Mesenchymal stem cell (in vitro differentiated cells and primary cell): ENCODE measurements around the gene FBXO11.
A peak's percentile ranks its signal among the peaks of the same experiment; 100 is the strongest.

Source experiments
- DNase-seq: peaks from one replicate; pipeline ENCODE4 v3.0.0-alpha.2; 2013
- H2AFZ ChIP-seq: one replicate; pipeline ENCODE4 v1.6.1; 2013; ENCODE audit warnings: low read depth, mild to moderate bottlenecking, control low read depth, inconsistent platforms, low read length, moderate library complexity
- H2AK5ac ChIP-seq: 2 replicates; pipeline ENCODE4 v1.6.1; 2013; ENCODE audit warnings: low read length, moderate library complexity, mild to moderate bottlenecking, inconsistent platforms; ENCODE audit not compliant: severe bottlenecking
- H2BK120ac ChIP-seq: one replicate; pipeline ENCODE4 v1.6.1; 2013; ENCODE audit warnings: low read depth, mild to moderate bottlenecking, inconsistent platforms, low read length, moderate library complexity
- H2BK12ac ChIP-seq, 2 experiments: one replicate each; pipeline ENCODE4 v1.6.1; 2013; ENCODE audit warnings: inconsistent platforms in 2 of 2, low read length in 2 of 2, mild to moderate bottlenecking in 2 of 2, moderate library complexity in 2 of 2, control low read depth in 1 of 2
- H2BK15ac ChIP-seq: one replicate; pipeline ENCODE4 v1.6.1; 2013; ENCODE audit warnings: mild to moderate bottlenecking, low read depth, inconsistent platforms; ENCODE audit not compliant: poor library complexity, severe bottlenecking
- H2BK5ac ChIP-seq: 2 replicates; pipeline ENCODE4 v1.6.1; 2013; ENCODE audit warnings: low read depth, mild to moderate bottlenecking, low read length, control low read depth, inconsistent platforms; ENCODE audit not compliant: poor library complexity, severe bottlenecking
- H3K14ac ChIP-seq, 2 experiments: one replicate each; pipeline ENCODE4 v1.6.1; 2013; ENCODE audit warnings: inconsistent platforms in 2 of 2, low read length in 2 of 2, control low read depth in 1 of 2, mild to moderate bottlenecking in 1 of 2, moderate library complexity in 1 of 2
- H3K18ac ChIP-seq, 2 experiments: one replicate each; pipeline ENCODE4 v1.6.1; 2013; ENCODE audit warnings: inconsistent platforms in 2 of 2, low read length in 2 of 2, control low read depth in 1 of 2, low read depth in 1 of 2, mild to moderate bottlenecking in 1 of 2
- H3K23ac ChIP-seq, 2 experiments: one replicate each; pipeline ENCODE4 v1.6.1; 2013; ENCODE audit warnings: inconsistent platforms in 2 of 2, low read length in 2 of 2, mild to moderate bottlenecking in 2 of 2, moderate library complexity in 2 of 2, control low read depth in 1 of 2
- H3K27ac ChIP-seq: 2 replicates; pipeline ENCODE4 v1.5.1; 2013; ENCODE audit warnings: mild to moderate bottlenecking, moderate library complexity, low read length, control low read depth, inconsistent platforms; ENCODE audit not compliant: poor library complexity, severe bottlenecking
- H3K27me3 ChIP-seq, 2 experiments: 2 replicates each; pipeline versions ENCODE4 v1.6.1 to v1.7.0; 2013; ENCODE audit warnings: low read length in 2 of 2, mild to moderate bottlenecking in 2 of 2, moderate library complexity in 2 of 2, control low read depth in 1 of 2, inconsistent platforms in 1 of 2; ENCODE audit not compliant: control insufficient read depth in 1 of 2, insufficient read depth in 1 of 2
- H3K36me3 ChIP-seq, 2 experiments: 2 replicates each; pipeline versions ENCODE4 v1.6.1 to v1.7.0; 2013; ENCODE audit warnings: low read length in 2 of 2, control low read depth in 1 of 2, inconsistent platforms in 1 of 2, low read depth in 1 of 2, mild to moderate bottlenecking in 1 of 2; ENCODE audit not compliant: insufficient read depth in 2 of 2, control insufficient read depth in 1 of 2
- H3K4ac ChIP-seq, 2 experiments: one replicate each; pipeline ENCODE4 v1.6.1; 2013; ENCODE audit warnings: inconsistent platforms in 2 of 2, low read length in 2 of 2, mild to moderate bottlenecking in 2 of 2, moderate library complexity in 2 of 2, control low read depth in 1 of 2, low read depth in 1 of 2
- H3K4me1 ChIP-seq: 2 replicates; pipeline ENCODE4 v1.6.1; 2013; ENCODE audit warnings: low read depth, low read length, control low read depth; ENCODE audit not compliant: control insufficient read depth, insufficient read depth
- H3K4me2 ChIP-seq: 2 replicates; pipeline ENCODE4 v1.6.1; 2013; ENCODE audit warnings: low read length, mild to moderate bottlenecking, inconsistent platforms; ENCODE audit not compliant: poor library complexity, severe bottlenecking
- H3K4me3 ChIP-seq, 2 experiments: 2 replicates each; pipeline versions ENCODE4 v1.5.1 to v1.7.0; 2013; ENCODE audit warnings: low read length in 2 of 2, mild to moderate bottlenecking in 2 of 2, control low read depth in 1 of 2, low read depth in 1 of 2; ENCODE audit not compliant: insufficient read depth in 1 of 2
- H3K79me1 ChIP-seq: replicated peaks from 2 replicates; pipeline ENCODE4 v1.6.1; 2013; ENCODE audit warnings: mild to moderate bottlenecking, control low read depth, low read length, inconsistent platforms; ENCODE audit not compliant: poor library complexity, severe bottlenecking
- H3K9ac ChIP-seq: 2 replicates; pipeline ENCODE4 v1.7.0; 2013; ENCODE audit warnings: mild to moderate bottlenecking, low read length, moderate library complexity
- H3K9me3 ChIP-seq: 2 replicates; pipeline ENCODE4 v1.7.0; 2013; ENCODE audit warnings: mild to moderate bottlenecking, low read length; ENCODE audit not compliant: control insufficient read depth
- H4K8ac ChIP-seq: one replicate; pipeline ENCODE4 v1.6.1; 2013; ENCODE audit warnings: inconsistent platforms, mild to moderate bottlenecking, low read length, moderate library complexity
- H4K91ac ChIP-seq: one replicate; pipeline ENCODE4 v1.6.1; 2013; ENCODE audit warnings: mild to moderate bottlenecking, low read length, inconsistent platforms
- WGBS: methylation state at CpG from one replicate; pipeline ENCODE4 v1.1.7; 2013; ENCODE audit warnings: mixed read lengths; 5-methylcytosine and 5-hydroxymethylcytosine counted together

FBXO11 gene

DNA sequence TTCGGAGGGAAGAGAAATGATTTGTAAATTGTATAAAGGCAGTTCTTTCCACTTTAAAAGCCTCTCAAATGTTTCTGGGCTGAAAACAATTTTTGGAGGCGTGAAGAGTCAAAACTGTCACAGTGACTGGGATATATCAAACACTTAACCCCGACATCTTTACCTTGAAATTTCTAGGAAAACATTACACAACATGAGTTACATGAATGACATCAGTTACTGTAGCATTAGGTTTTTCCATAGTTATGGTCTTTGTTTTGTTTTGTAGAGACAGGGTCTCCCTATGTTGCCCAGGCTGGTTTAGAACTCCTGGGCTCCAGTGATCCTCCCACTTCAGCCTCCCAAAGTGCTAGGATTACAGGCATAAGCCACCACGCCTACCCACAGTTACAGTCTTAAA, 97.7 kb downstream of the FBXO11 start:
- Histone ChIP-seq H2BK120ac (no peak overlapping the region), H3K4me1 (no peaks in the 10 kb centered on the region), H3K36me3 (peaks cover 7 to 99% of the 10 kb centered on the region in 2 experiments), H3K9ac (no peak overlapping the region), H3K18ac (no peak overlapping the region), H2BK5ac (no peak overlapping the region), H2BK15ac (no peak overlapping the region), H2AFZ (no peak overlapping the region), H3K14ac (no peak overlapping the region), H4K8ac (no peak overlapping the region), H2AK5ac (no peak overlapping the region), H3K23ac (no peak overlapping the region), H3K4me2 (no peak overlapping the region), H3K9me3 (peaks cover 4% of the 10 kb centered on the region), H3K79me1 (peaks cover 2% of the 10 kb centered on the region), H3K4me3 (no peak overlapping the region), H3K27ac (no peak overlapping the region), H3K27me3 (no peaks in the 10 kb centered on the region), H4K91ac (no peak overlapping the region), H2BK12ac (no peak overlapping the region), H3K4ac (no peak overlapping the region)
- DNase-seq, result peak; percentile 10
- WGBS, result no CpG with 5 or more reads among the region's 4 CpGs

- Histone ChIP-seq H3K27ac (no peak overlapping the region), H4K8ac (no peak overlapping the region), H3K4me1 (no peaks in the 10 kb centered on the region), H3K18ac (no peak overlapping the region), H2AFZ (no peak overlapping the region), H3K79me1 (peaks cover 6% of the 10 kb centered on the region), H3K4ac (no peak overlapping the region), H2AK5ac (no peak overlapping the region), H2BK120ac (no peak overlapping the region), H3K27me3 (no peaks in the 10 kb centered on the region), H2BK5ac (no peak overlapping the region), H3K23ac (no peak overlapping the region), H3K9me3 (peaks cover 15% of the 10 kb centered on the region), H3K14ac (no peak overlapping the region), H3K9ac (no peak overlapping the region), H2BK15ac (no peak overlapping the region), H3K4me3 (no peak overlapping the region), H2BK12ac (no peak overlapping the region), H4K91ac (no peak overlapping the region), H3K36me3 (peaks cover 24 to 100% of the 10 kb centered on the region in 2 experiments), H3K4me2 (no peak overlapping the region)
- WGBS, result 96% methylated on average over 3 of the region's 6 CpGs
- no peak for DNase-seq
These were observed 100.4 kb downstream of the FBXO11 start for GRCh38 chr2:47805850-47806249.

GRCh38 chr2:47803770-47804169, 102.5 kb downstream of the FBXO11 start:
- DNase-seq, result no peak
- Histone ChIP-seq H4K91ac (no peak overlapping the region), H2BK5ac (no peak overlapping the region), H3K9ac (no peak overlapping the region), H3K27ac (no peak overlapping the region), H3K4me2 (no peak overlapping the region), H2AFZ (no peak overlapping the region), H3K23ac (no peak overlapping the region), H3K14ac (no peak overlapping the region), H3K79me1 (peaks cover 20% of the 10 kb centered on the region), H3K27me3 (no peaks in the 10 kb centered on the region), H4K8ac (no peak overlapping the region), H3K36me3 (peaks cover 32 to 100% of the 10 kb centered on the region in 2 experiments), H3K18ac (no peak overlapping the region), H3K4me3 (no peak overlapping the region), H3K4ac (no peak overlapping the region), H2BK12ac (no peak overlapping the region), H2BK15ac (no peak overlapping the region), H2BK120ac (no peak overlapping the region), H3K4me1 (no peaks in the 10 kb centered on the region), H2AK5ac (no peak overlapping the region), H3K9me3 (peaks cover 15% of the 10 kb centered on the region)
- 100% methylated on average over 1 of the region's 1 CpG for WGBS

DNA sequence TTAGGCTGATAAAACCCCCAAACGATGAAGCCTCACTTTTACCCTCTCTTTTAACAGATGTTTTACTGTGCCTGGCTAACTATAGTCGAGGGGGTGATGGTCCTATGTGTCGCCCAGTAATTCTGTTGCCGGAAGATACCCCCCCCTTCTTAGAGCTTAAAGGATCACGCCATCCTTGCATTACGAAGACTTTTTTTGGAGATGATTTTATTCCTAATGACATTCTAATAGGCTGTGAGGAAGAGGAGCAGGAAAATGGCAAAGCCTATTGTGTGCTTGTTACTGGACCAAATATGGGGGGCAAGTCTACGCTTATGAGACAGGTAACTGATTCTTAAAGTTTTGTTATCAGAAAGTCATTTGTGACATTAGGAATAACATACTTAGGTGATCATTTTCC, 102.9 kb downstream of the FBXO11 start:
- Histone ChIP-seq H2AFZ (no peak overlapping the region), H3K23ac (no peak overlapping the region), H3K27me3 (no peaks in the 10 kb centered on the region), H3K4me1 (no peaks in the 10 kb centered on the region), H3K18ac (no peak overlapping the region), H3K79me1 (peaks cover 23% of the 10 kb centered on the region), H3K4me2 (no peak overlapping the region), H2AK5ac (no peak overlapping the region), H2BK120ac (no peak overlapping the region), H3K27ac (no peak overlapping the region), H3K9ac (no peak overlapping the region), H2BK5ac (no peak overlapping the region), H3K4ac (no peak overlapping the region), H2BK12ac (no peak overlapping the region), H3K9me3 (peaks cover 15% of the 10 kb centered on the region), H2BK15ac (no peak overlapping the region), H3K14ac (no peak overlapping the region), H4K91ac (no peak overlapping the region), H4K8ac (no peak overlapping the region), H3K4me3 (no peak overlapping the region), H3K36me3 (peaks cover 35 to 100% of the 10 kb centered on the region in 2 experiments)
- peak; percentile 10 for DNase-seq
- WGBS, result 96% methylated on average over 7 of the region's 7 CpGs
